ENCODE data around the gene EN1.

DNA sequence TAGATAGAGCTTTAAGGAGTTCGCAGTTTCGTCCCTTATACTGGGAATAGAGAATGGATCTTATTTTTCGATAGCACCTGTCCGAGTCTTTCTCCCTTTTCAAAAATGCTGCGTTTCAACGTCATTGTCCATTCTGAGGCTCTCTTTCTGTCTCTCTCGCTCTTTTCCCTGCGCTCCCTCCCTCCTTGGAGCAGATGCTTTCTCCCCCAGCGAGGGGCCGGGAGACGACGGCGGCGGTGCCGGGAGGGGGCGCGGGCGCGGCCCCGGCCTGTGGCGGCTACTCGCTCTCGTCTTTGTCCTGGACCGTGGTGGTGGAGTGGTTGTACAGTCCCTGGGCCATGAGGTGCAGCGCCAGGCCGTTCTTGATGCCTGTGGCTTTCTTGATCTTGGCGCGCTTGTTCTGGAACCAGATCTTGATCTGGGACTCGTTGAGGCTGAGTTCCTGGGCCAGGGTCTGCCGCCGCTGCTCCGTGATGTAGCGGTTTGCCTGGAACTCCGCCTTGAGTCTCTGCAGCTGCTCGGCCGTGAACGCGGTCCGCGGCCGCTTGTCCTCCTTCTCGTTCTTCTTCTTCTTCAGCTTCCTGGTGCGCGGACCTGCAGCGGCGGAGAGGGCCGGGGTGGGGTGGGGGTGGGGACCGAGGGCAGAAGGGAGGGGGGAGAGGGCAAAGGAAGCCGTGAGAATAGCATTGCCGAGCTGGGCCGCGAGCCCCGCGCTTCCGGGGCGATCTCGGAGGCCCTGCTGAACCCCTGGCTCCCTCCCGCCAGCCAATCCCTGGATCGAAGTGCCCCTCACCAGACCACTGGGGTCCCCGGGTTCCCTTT is 4.6 kb downstream of the EN1 start:
- TF ChIP-seq, protein P1, sequence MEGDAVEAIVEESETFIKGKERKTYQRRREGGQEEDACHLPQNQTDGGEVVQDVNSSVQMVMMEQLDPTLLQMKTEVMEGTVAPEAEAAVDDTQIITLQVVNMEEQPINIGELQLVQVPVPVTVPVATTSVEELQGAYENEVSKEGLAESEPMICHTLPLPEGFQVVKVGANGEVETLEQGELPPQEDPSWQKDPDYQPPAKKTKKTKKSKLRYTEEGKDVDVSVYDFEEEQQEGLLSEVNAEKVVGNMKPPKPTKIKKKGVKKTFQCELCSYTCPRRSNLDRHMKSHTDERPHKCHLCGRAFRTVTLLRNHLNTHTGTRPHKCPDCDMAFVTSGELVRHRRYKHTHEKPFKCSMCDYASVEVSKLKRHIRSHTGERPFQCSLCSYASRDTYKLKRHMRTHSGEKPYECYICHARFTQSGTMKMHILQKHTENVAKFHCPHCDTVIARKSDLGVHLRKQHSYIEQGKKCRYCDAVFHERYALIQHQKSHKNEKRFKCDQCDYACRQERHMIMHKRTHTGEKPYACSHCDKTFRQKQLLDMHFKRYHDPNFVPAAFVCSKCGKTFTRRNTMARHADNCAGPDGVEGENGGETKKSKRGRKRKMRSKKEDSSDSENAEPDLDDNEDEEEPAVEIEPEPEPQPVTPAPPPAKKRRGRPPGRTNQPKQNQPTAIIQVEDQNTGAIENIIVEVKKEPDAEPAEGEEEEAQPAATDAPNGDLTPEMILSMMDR (conservative IDR thresholded peaks at IDR 0.05 in 1 of 2, IDR thresholded peaks at IDR 0.05 in 1 of 2; ENCODE audit: extremely low read depth in 1 of 2, insufficient read depth in 1 of 2, low read depth in 1 of 2, low read length in 2 of 2), result no peak
- peak; percentile 99 for TF ChIP-seq EZH2 (IDR thresholded peaks at IDR 0.05; ENCODE audit: borderline replicate concordance, low read length)
